Measurements from ENCODE around the gene PYCARD. TPM values are rescaled to one million over a fixed set of nuclear protein-coding genes. Genes with fewer than 3 reads are reported as not detected.

PYCARD gene
- total RNA-seq, 1 experiment from 2014 or later, result 37.5 TPM

DNA sequence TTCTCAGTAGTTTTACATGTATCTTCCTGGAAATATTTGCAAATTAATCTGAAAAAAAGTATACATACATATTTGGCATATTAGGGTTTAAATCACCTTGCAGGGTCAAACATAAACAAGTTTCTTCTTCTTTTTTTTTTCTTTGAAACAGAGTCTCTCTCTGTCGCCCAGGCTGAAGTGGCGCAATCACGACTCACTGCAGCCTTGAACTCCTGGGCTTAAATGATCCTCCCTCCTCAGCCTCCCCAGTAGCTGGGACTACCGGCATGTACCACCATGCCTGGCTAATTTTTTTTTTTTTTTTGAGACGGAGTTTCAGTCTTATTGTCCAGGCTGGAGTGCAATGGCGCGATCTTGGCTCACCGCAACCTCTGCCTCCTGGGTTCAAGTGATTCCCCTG, 35.2 kb downstream of the PYCARD start:
- no peak overlapping the region for H2BK5ac ChIP-seq (ENCODE audit: insufficient read length, low read length)
- H3K56ac ChIP-seq (ENCODE audit: insufficient read length, low read depth, low read length), result no peak overlapping the region
- no peak overlapping the region for H2AFZ ChIP-seq (ENCODE audit: low read length)
- H2AK5ac ChIP-seq (ENCODE audit: insufficient read length, low read length), result no peak overlapping the region
- no peak overlapping the region for H3K4me2 ChIP-seq (ENCODE audit: insufficient read depth, insufficient read length, low read length)
- H3K4ac ChIP-seq (ENCODE audit: low read depth, low read length), result no peak overlapping the region
- no peak overlapping the region for H2BK15ac ChIP-seq (ENCODE audit: low read depth, low read length)
- H4K5ac ChIP-seq (ENCODE audit: insufficient read length, low read depth, low read length), result no peak overlapping the region
- no peaks in the 10 kb centered on the region for H3K27me3 ChIP-seq (ENCODE audit: insufficient read depth, low read length)
- no peak overlapping the region for H3K14ac ChIP-seq (ENCODE audit: insufficient read depth, low read length)
- no peaks in the 10 kb centered on the region for H3K9me3 ChIP-seq (ENCODE audit: control insufficient read depth, low read depth, low read length)
- no peak overlapping the region for H3K4me3 Mint-ChIP-seq
- H3K79me1 ChIP-seq (ENCODE audit: insufficient read depth, low read depth, low read length, poor library complexity, severe bottlenecking), result no peaks in the 10 kb centered on the region
- H3K23ac ChIP-seq (ENCODE audit: insufficient read length, low read depth, low read length), result no peak overlapping the region
- no peak overlapping the region for H3K27ac Mint-ChIP-seq
- no peak overlapping the region for H2BK120ac ChIP-seq (ENCODE audit: low read depth, low read length, poor library complexity, severe bottlenecking)
- H3K79me2 ChIP-seq (ENCODE audit: insufficient read depth, low read length), result no peaks in the 10 kb centered on the region
- no peak overlapping the region for H3T11ph ChIP-seq (ENCODE audit: low read length)
- H3K4me1 ChIP-seq (ENCODE audit: insufficient read depth, low read length), result no peaks in the 10 kb centered on the region
- H4K20me1 ChIP-seq (ENCODE audit: control insufficient read depth, insufficient read depth, insufficient read length), result no peaks in the 10 kb centered on the region
- WGBS (ENCODE audit: extremely low coverage, insufficient read length, low lambda C conversion rate), result no CpG with 5 or more reads among the region's 8 CpGs
- no peak overlapping the region for H2BK12ac ChIP-seq (ENCODE audit: insufficient read length, low read depth, low read length)
- H3K18ac ChIP-seq (ENCODE audit: insufficient read length, low read depth, low read length), result no peak overlapping the region
- no peak overlapping the region for H4K91ac ChIP-seq (ENCODE audit: insufficient read length, low read depth, low read length)
- peaks cover 4% of the 10 kb centered on the region; the same call in 1 of the 2 replicates for H3K27me3 Mint-ChIP-seq (ENCODE audit: low read depth)
- DNase-seq, result no peak
- peaks cover 12 to 14% of the 10 kb centered on the region in 2 experiments for H3K4me1 Mint-ChIP-seq
- H3K36me3 Mint-ChIP-seq (ENCODE audit: insufficient read depth in 1 of 3, low read depth in 3 of 3), result no peaks in the 10 kb centered on the region
- H3K9ac ChIP-seq (ENCODE audit: extremely low read depth, insufficient read length, low read length), result no peak overlapping the region
- H3K27ac ChIP-seq (ENCODE audit: insufficient read length, low read depth, low read length), result no peak overlapping the region
- H3K23me2 ChIP-seq (ENCODE audit: insufficient read length, low read depth, low read length, poor library complexity, severe bottlenecking), result no peaks in the 10 kb centered on the region
- TF ChIP-seq, protein P1, sequence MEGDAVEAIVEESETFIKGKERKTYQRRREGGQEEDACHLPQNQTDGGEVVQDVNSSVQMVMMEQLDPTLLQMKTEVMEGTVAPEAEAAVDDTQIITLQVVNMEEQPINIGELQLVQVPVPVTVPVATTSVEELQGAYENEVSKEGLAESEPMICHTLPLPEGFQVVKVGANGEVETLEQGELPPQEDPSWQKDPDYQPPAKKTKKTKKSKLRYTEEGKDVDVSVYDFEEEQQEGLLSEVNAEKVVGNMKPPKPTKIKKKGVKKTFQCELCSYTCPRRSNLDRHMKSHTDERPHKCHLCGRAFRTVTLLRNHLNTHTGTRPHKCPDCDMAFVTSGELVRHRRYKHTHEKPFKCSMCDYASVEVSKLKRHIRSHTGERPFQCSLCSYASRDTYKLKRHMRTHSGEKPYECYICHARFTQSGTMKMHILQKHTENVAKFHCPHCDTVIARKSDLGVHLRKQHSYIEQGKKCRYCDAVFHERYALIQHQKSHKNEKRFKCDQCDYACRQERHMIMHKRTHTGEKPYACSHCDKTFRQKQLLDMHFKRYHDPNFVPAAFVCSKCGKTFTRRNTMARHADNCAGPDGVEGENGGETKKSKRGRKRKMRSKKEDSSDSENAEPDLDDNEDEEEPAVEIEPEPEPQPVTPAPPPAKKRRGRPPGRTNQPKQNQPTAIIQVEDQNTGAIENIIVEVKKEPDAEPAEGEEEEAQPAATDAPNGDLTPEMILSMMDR (conservative IDR thresholded peaks at IDR 0.05), result no peak
- no peak overlapping the region for H2BK20ac ChIP-seq (ENCODE audit: low read depth, low read length, poor library complexity, severe bottlenecking)
- H3K9me3 Mint-ChIP-seq, result peaks cover 2 to 8% of the 10 kb centered on the region in 2 experiments; a peak in 2 of 5 replicates
- no peak overlapping the region for H4K8ac ChIP-seq (replicated peaks; ENCODE audit: insufficient read length, low read depth, low read length)

All from H9 (cell line).